HT-29 (cell line): ENCODE results near the gene UMOD. TPM values are rescaled to one million over a fixed set of nuclear protein-coding genes. Genes with fewer than 3 reads are reported as not detected.
"Not testable (repeated sequence)": the region's sequence is repeated elsewhere in the genome, so short reads cannot be mapped to it uniquely, and the experiment has no call there.

Source experiments
- DNase-seq: peaks from one replicate; pipeline ENCODE4 v3.0.0-alpha.2; 2015; ENCODE audit warnings: low spot score
- total RNA-seq: library from RNA; depleted of rRNA; stranded (reverse); fragments of >200 nt; shearing (Covaris generic); gene quantifications from 2 replicates; pipeline ENCODE4 v1.2.3, GENCODE V29; 2014

The UMOD gene
- total RNA-seq, 1 experiment from 2014 or later, result not detected

DNA sequence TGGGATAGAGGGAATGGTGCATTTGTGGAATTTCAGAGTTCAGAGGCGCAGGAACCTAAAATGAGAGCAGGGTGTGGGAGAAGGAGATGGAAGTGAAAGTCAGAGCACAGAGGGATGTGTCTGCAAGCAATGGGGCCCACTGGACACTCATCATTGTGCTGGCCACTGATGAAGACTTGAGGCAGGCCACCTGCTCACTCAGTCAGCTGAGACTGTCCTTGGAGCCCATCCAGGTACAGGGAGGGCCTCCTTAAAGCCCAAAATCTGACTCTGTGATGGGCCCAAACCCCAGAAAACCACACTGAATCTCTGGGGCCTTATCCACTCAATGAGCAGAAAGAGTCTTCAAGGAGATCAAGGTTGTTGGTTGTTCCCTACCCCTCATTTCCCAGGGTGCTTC lies 30.8 kb downstream of the UMOD start:
- DNase-seq, result no peak

DNA sequence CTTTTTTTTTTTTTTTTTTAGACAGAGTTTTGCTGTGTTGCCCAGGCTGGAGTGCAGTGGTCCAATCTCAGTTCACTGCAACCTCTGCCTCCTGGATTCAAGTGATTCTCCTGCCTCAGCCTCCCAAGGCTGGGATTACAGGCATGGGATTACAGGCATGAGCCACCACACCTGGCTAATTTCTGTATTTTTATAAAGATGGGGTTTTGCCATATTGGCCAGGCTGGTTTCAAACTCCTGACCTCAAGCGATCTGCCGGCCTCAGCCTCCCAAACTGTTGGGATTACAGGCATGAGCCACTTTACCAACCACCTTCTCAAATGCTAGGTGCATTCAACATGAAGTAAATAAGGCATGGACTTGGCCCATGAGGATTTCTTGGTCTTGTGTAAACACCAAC lies 31.5 kb downstream of the UMOD start:
- not testable (repeated sequence) for DNase-seq

DNA sequence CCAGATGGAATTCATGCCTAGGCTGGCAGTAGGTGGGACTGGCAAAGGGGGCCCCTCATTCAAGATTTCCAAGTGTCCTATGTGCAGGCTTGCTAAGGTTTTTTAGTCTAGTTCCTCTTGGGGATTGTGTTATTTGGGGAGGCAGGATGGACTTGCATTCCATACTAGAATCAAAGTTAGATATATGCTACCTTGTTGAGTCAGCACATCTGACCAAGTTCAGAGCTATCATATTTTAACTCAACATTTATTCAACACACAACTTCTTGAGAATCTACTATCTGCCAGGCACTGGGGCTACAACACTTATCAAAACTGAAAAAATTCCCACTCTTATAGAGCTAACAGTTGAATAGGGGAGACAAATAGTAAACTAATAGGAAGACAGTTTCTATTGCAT lies 31.9 kb downstream of the UMOD start:
- no peak for DNase-seq

DNA sequence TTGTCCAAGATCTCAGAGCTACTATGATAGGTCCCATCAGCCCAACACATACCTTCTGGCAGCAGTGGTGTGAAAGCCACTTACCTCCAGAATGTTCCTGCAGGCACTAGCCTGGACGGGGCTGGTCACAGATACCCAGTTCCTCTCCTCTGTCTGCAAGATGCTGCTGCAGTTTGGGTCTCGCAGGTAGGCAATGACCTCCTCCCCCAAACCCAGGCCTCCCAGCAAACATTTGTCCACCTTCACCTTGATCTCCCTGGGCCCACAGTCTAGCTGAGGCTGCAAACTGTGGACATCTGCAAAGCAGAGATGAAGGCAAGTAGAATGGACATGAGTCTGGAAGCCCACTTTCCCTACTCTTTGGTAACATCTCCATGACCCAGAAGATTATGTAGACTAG lies 32.3 kb downstream of the UMOD start:
- no peak for DNase-seq

DNA sequence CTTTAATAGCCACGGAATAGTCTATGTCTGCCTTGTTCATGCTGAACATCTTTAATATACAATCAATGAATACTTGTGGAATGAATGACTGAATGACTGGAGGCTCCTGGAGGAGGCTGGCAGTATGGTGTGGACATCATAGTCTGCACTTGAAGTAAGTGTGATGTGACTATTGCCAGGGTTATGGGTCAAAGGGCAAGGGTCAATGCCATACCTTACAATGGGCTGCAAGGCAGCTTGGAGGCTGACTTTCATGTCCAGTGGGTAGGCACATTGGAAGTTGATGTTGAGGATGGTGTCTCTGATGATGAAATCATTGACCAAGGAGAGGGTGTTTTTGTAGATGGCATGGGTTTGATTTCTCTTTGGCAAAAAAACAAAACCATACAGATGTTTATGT lies 33.1 kb downstream of the UMOD start:
- no peak for DNase-seq

DNA sequence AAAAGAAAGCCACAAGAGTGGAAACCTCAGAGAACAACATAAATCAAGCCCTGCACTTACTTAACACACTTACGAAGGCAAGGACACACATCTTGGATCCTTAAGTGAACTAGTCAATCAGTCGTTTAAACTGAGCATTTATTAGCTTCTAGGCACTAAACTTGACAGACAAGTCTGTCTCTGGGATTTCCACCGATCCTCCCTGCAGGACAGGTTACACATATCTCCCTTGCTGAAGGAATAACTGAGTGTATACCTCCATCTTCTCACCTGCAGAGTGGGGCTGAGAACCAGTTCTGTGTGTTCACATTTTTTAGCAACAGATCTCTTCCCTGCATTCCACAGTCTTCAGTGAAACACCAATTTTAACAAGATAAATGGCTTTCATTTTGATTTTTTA lies 34.1 kb downstream of the UMOD start:
- no peak for DNase-seq

DNA sequence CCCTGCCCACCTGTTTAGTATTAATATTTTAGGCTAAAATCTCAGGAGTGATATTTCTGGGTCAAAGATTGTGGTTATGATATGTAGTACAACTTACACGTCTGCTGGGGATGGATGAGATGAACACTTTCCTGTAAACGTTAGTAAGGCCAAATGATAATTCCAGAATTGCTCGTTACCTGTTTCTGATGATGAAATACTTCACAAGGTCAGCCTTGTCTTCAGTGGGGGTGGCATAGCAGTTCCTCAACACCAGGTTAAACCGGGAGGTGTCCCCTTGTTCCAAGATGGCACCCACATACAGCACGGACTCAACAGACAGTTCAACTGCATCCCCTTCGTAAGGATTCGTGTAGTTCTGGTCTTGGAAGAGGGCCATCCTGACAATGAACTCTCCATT lies 34.5 kb downstream of the UMOD start:
- no peak for DNase-seq

DNA sequence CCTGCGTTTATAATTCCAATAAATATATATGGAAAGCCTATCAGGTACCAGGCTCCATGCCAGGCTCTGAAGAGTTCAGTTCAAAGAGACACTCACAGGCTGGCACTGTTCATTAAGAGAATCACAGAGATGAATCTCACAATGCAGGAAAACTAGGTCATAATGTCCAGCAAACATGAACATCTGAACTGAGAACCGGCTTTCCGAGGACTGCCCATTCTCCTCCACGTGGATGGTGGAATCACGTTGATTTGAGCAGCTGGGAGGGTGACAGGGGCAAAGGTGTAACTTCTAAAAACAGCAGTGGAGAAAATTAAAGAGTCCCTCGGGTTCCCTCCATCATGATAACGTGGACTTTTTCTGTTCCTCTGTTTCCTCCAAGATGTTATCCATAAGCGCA lies 35.4 kb downstream of the UMOD start:
- DNase-seq, result no peak

DNA sequence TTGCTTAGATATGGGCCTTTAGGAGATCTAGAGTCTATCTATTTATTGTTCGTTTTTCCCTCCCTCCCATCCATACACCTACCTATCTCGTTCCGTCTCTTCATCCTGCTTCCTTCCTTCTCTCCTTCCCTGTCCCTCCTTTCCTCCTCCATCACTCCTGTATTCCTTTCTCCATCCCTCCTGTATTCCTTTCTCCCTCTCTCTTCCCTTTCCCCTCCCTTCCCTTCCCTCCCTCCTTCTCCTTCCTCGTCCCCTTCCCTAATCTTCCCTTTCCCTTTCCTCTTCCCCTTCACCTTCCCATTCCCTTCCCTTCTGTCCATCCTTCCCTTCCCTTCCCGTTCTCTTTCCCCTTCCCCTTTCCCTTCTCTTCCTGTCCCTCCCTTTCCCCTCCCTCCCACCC lies 35.8 kb downstream of the UMOD start:
- DNase-seq, result no peak

DNA sequence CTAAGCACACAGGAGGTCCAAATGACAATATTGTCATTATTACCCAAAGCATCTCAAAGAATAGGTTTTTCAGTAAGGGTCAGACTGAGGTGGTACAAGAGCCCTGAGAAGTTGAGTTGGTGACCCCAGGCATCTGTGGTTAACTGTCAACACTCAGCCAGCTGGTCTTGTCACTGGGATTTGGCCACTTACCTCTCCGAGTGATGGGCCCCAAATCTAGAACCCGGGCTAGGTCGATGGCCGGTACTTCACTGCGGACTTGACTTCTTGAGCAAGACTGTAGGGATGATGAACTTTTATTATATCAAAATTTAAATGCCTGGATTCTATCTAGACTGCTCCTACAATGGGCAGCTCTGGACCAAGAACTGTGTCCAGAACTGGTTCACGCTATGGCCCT lies 36.8 kb downstream of the UMOD start:
- no peak for DNase-seq

DNA sequence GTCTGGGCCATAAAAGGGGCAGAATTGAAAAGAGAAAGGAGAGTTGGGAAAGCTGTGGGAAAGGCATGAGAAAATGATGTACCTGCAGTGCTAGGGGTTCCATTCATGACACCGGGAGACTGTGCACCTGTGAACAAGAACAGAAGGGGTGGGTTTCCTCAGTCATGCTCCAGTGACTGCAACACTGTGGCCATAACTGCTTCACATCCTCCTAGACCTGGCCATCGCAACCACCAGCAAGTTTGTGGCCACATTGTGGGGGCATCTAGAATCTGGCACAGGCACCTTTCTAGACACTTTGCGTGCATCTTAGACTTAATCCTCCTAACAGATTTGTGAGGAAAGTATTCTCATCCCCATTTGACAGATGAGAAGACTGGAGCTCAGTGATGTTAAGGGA lies 37.9 kb downstream of the UMOD start:
- DNase-seq, result no peak

DNA sequence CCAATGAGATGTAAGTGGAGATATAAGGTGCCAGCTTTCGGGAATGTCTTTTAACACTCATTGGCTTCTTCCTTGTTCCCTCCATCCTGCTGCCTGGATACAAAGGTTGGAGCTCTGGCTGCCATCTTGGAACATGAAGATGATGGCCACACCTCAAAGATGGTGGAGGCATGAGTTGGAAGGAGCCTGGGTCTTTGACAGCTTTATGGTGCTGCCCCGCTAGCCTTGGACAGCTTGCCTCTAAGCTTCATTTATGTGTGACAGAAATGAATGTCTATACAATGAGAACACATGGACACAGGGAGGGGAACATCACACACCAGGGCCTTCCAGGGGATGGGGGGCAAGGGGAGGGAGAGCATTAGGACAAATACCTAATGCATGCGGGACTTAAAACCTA lies 38.8 kb downstream of the UMOD start:
- DNase-seq, result no peak

DNA sequence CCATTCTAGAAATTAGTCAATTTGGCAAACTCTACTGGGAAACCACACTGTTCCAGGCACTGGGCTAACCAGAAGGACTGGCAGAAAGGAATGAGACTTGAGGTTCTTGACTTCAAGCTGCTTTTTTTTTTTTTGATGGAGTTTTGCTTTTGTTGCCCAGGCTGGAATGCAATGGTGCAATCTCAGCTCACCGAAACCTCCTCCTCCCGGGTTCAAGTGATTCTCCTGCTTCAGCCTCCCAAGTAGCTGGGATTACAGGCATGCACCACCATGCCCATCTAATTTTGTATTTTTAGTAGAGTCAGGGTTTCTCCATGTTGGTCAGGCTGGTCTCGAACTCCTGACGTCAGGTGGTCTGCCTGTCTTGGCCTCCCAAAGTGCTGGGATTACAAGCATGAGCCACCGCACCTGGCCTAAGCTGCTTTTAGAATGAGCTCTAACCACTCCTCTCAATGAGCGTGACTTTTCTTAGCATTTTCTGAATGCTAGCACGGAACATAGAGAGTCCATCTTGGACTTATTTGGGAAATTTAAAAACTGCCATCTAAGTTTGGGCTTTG lies 39.9 kb downstream of the UMOD start:
- DNase-seq, result not testable (repeated sequence)

DNA sequence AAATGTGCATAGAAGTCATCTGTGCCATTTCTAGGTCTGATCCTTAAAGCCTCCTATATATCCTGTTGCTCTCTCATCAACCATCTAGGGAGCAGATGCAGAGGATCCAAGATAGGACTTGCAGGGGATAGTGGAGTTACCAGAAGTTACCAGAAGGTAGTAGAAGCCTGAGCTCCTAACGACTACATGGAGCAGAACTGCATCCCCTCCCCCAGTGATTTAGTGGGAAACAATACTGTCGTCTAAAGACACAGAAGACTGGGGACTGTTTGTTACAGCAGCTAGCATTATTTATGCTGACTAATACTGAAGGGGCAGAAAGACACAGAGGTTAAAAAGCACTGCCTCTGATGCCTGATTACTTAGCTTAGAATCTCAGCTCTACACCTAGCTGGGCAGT lies 41.0 kb downstream of the UMOD start:
- no peak for DNase-seq

DNA sequence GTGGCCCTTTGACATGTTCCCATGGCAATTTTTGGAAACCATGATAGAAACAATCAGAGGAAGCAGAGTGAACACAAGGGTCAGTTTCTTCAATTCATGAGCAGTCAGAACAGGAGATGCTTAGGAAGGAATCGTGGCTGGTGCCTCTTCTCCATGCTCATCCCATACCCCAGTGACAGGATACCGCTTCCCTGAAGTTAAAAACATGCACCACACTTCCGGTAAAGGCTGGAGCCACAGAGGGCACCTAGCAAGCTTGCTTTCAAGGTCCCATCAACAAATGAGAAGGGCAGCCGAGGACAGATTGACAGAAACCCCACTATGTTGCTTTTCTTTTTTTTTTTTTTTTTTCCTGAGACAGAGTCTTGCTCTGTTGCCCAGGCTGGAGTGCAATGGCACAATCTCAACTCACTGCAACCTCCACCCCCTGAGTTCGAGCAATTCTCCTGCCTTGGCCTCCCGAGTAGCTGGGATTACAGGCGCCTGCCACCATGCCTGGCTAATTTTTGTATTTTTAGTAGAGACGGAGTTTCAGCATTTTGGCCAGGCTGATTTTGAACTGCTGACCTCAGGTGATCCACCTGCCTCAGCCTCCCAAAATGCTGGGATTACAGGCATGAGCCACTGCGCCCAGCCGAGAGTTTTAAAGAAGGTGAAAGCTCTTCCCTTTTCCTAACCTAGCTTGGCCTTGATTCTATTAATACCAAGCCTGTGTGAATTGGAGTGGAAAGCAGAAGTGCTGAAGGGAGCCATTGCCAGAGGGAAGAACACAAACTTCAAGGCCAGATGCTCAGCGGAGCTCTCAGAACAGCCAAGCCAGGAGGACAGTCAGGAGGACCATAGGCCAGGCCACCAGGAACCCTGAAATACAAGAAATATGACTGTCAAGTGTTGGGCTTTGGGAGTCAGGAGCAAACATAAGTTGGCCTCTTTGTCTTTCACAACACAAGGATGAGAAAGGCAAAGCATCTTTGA lies 41.8 kb downstream of the UMOD start:
- DNase-seq, result no peak

DNA sequence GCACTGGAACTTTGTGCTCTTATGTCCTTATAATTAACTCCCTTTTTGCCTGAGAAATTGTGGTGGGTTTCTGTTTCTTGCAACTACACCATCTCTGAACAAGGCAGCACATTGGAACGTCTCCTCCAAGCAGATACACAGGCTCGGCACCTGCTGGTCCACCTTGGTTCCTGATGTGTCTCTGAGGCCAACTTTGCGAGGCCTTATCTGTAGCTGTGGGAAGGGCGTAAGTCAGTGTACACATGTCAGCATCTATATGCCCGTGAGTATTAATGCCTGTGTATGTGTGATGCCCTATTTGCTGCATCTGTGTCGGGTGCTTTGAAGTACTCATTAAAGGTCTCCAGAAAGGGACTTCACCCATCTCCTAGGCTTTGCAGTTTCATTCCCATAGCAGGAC lies 42.7 kb downstream of the UMOD start:
- no peak for DNase-seq

DNA sequence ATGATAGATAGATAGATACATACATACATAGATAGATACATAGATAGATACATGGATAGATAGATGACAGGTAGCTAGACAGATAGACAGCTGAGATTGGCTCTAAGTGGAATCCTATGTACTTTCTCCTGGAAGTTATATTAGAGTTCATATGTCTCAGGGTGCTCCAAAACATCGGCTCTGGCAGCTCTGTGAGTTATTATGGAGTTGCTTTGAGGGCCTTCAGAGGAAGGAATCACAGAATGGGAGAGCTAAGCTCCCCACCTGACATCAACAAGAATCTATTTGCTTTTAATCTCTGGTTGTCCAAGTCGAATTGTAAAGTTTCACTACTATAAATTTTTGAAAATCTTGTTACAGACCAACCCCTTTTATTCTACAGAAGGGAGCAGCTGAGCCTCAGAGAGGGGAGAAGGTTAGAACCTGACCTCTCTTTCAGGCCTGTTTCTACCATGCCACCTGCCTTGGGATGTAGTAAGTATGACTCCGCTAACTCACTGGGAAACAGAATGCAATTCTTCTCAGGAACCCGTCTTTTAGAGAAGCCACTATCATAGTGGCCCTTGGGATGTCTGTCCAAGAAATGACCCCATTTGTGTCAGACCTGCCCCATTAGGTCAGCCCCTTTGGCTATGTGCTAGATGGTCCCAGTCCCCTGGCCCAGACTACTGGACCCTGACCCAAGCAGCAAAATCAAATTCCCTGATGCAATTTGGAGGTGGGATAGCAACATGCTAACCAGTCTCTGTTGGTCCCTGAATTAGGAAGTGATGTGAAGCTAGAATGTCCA lies 43.5 kb downstream of the UMOD start:
- no peak for DNase-seq

DNA sequence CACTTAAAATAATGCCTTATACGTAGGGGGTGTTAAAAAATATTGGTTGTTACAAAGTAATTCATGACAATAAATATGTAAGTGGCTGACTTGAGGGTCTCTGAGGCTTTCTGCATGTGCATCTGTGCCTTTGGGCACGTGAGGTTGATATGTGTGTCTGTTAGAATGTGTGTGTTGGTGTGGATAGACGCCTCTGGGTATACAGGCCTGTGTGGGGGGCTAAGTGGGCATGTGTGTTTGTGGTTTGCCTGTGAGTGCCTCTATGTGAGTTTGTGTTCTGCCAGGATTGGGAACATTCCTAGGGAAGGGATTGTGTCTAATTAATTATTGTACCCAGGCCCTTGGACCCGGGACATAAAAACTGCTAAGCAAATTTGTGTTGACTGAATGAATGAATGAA lies 44.2 kb downstream of the UMOD start:
- no peak for DNase-seq

DNA sequence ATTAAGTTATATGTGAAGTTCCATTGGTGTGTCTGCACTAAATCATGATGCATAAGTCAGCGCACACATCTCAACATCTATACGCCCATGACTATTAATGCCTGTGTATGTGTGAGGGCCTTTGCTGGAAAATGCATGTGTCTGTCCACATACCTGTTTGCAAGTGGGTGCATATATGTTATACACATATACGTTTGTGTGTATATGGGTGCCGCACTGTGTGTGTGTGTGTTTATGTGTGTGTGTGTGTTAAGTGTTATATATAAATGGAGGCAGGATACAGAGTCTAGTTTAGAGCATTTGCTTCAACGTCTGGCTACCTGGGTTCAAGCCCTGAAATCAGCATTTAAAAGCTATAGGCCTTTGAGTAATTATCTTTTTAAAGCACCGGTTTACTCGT lies 44.7 kb downstream of the UMOD start:
- no peak for DNase-seq

DNA sequence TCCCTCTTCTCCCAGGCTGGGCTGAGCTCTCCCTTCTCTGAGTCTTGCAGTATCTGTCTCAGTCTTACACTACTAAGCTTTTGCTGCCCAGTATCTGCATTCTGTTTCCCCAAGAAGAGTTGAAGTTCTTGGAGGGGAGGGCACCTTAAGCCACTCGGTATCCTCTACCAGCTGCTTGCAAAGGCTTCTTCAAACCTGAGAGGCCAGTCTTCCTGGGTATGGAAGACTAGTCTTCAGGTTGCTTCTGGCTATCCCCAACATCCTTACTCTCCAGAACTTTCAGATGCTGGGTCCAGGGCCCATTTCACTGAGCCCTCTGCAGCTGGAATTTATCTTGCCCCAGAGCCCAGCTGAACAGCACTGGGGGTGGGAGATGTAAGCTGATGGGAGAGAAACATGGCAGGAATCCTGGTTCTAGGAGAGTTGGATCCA lies 45.3 kb downstream of the UMOD start:
- DNase-seq, result no peak

DNA sequence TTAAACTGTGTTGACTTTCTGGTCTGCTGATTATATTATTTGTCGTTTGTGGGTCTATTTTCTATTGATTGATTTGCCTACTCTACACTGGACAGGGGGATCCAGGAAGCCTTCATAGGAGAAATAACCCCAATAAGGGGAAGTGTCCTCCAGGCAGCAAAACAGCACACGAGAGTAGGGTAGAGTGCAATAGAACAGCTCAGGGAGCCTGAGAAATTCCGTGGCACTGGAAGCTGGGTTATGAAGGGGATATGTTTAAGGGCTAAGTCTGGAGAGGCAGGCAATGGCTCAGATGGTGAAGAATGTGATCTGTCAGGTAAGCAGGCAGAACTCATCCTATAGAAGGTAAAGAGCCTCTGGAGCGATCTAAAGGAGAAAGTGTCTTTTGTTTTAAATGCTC lies 46.1 kb downstream of the UMOD start:
- DNase-seq, result no peak

DNA sequence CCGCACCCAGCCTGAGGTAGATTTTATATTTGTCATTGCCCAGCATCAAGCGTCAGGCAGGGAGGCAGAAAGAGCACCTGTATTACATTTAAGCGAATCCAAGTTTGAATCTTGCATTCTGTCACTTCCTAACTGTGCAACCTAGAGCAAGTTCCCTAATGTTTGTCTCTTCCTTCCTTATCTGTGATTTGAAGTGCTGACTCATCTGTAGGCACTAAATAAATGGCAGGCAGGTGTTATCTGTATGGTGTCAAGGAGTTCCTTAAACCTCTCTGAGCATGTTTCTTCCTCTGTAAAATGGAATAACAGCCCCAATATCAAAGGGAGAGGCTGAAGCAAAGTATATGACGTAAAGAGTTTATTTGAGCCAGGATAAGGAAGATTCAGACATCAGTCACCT lies 49.5 kb downstream of the UMOD start:
- DNase-seq, result no peak

DNA sequence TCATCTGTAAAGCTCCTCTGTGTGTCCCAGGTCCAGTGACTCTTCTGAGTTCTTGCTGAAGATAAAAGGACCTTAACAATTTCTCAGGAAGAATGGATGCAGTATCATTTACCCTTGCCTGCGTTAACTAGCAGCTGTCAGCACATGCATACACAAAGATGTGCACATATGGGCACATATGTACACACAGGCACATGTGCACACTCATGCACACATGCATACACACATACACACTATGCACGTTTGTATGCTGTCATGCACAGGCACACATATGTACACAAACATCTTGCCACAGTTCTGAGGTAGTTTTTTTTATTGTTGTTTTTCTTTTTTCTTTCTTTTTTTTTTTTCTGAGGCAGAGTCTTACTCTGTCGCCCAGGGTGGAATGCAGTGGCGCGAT lies 50.1 kb downstream of the UMOD start:
- no peak for DNase-seq
